T-helper 22 cell (primary cell): Measurements from ENCODE around the gene SPDYE5.

Source experiments
- DNase-seq: peaks from one replicate; pipeline ENCODE4 v3.0.0-alpha.2; 2020; ENCODE audit warnings: low read depth

SPDYE5 gene

GRCh38 chr7:75536940-75537538, 44.9 kb downstream of the SPDYE5 start:
- DNase-seq: no peak

GRCh38 chr7:75537731-75538130, 45.6 kb downstream of the SPDYE5 start:
- DNase-seq: no peak

GRCh38 chr7:75546237-75547015, 54.3 kb downstream of the SPDYE5 start:
- no peak for DNase-seq
